ENCODE data around the gene LCTL.
A peak's percentile ranks its signal among the peaks of the same experiment; 100 is the strongest.
"Not testable (repeated sequence)": the region's sequence is repeated elsewhere in the genome, so short reads cannot be mapped to it uniquely, and the experiment has no call there.

Gene LCTL

DNA sequence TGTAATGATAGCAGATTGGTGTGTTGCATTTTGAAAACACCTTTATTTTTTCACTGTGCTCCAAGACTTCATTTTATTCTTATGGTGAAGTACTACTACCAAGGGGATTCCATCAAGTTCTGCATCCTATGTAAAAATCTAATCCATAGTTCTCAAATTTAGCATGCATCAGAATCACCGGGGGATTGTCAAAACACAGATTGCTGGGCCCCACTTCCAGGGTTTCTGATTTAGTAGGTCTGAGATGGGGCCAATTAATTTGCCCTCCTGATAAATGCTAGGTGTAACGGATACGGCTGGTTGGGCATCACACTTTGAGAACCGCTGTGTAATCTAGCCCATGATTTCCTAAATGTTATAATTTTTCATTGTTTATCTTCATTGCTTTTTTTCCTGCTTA is 60.0 kb downstream of the LCTL start:
- H3K4me2 ChIP-seq (ENCODE audit: low read length) = peak overlapping the region; percentile 72
- H3K4me3 ChIP-seq (ENCODE audit: low read depth, low read length) = peak overlapping the region; percentile 77
- no peak overlapping the region for H3K9ac ChIP-seq
- no peaks in the 10 kb centered on the region for H3K4me1 ChIP-seq
- H2AFZ ChIP-seq = peak overlapping the region; percentile 81
- TF ChIP-seq, protein P1, sequence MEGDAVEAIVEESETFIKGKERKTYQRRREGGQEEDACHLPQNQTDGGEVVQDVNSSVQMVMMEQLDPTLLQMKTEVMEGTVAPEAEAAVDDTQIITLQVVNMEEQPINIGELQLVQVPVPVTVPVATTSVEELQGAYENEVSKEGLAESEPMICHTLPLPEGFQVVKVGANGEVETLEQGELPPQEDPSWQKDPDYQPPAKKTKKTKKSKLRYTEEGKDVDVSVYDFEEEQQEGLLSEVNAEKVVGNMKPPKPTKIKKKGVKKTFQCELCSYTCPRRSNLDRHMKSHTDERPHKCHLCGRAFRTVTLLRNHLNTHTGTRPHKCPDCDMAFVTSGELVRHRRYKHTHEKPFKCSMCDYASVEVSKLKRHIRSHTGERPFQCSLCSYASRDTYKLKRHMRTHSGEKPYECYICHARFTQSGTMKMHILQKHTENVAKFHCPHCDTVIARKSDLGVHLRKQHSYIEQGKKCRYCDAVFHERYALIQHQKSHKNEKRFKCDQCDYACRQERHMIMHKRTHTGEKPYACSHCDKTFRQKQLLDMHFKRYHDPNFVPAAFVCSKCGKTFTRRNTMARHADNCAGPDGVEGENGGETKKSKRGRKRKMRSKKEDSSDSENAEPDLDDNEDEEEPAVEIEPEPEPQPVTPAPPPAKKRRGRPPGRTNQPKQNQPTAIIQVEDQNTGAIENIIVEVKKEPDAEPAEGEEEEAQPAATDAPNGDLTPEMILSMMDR (IDR thresholded peaks at IDR 0.05) = no peak
- no peaks in the 10 kb centered on the region for H3K36me3 ChIP-seq (ENCODE audit: control insufficient read depth, insufficient read depth, low read length)
- H3K27me3 ChIP-seq (ENCODE audit: control insufficient read depth, insufficient read depth, low read length) = no peaks in the 10 kb centered on the region
- H3K27ac ChIP-seq = no peak overlapping the region
- H3K79me2 ChIP-seq = peaks cover 5% of the 10 kb centered on the region
- no peaks in the 10 kb centered on the region for H3K9me3 ChIP-seq (ENCODE audit: control insufficient read depth, low read length)

DNA sequence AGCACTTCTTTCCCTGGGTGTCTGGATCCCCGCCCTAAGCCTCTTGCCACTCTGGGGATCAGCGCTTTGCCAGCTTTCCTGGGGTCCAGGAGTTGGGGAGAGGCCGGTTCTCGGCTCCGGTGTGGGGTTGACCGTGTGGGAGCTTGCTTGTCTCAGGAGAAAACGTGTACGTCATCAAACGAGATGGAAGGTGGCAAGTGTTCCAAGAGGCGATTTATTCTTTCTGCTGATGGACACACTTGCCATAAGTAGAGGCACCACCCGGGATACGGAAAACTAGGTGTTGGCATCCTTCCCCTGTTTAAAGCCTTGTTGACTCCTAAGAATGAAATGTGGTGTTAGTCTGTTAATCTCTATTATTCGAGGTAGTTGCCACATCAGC is 60.4 kb downstream of the LCTL start:
- H2AFZ ChIP-seq = peak overlapping the region; percentile 81
- no peaks in the 10 kb centered on the region for H3K36me3 ChIP-seq (ENCODE audit: control insufficient read depth, insufficient read depth, low read length)
- TF ChIP-seq, protein P1 (IDR thresholded peaks at IDR 0.05) = no peak
- H3K79me2 ChIP-seq = peaks cover 5% of the 10 kb centered on the region
- H3K9ac ChIP-seq = no peak overlapping the region
- peak overlapping the region; percentile 89 for H3K27ac ChIP-seq
- no peaks in the 10 kb centered on the region for H3K27me3 ChIP-seq (ENCODE audit: control insufficient read depth, insufficient read depth, low read length)
- H3K4me2 ChIP-seq (ENCODE audit: low read length) = peak overlapping the region; percentile 72
- no peaks in the 10 kb centered on the region for H3K4me1 ChIP-seq
- H3K4me3 ChIP-seq (ENCODE audit: low read depth, low read length) = peak overlapping the region; percentile 77
- H3K9me3 ChIP-seq (ENCODE audit: control insufficient read depth, low read length) = no peaks in the 10 kb centered on the region

DNA sequence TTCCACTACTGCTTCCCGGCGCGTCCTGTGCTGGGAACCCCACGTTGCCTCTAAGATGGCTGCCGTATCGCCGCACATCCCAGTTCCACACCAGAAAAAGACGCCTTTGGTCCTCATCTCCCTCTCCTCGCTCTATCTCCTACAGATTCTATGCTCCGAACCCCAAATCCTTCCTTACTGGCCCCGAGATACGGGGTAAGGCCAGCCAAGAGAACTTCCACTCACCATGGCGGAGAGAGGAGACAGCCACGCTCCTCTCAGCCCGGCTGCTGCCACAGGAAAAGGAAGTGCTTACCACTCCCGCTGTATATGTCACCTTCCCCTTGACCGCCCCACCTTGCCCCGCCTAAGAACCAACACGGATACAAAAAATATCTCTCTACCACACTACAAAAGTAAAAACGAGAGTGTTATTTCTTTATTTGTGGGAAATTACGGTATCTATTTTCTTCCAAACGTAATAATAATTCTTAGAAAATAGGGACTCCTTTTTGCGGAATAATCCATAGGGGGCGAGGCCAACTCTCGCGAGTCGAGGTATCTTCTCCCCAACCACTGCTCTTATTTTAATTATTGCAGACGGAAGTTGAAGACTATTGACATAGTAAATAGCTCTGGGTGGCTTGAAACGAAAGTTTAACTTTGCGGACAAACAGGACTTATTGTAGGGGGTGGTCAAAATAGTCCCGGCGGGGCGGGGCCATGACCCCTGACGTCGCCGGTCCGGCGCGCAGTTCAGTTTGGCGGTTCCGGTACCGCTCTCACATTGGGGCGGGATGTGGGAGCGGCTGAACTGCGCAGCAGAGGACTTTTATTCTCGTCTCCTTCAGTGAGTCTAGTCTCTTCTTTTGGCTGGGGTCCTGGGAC is 61.0 kb downstream of the LCTL start, which contains the start of the genes RPL4 and ZWILCH:
Gene RPL4 (minus strand): TSS at position 293 of the 867 bp plus-strand sequence. CDS start 65 bp downstream, at position 228.
Gene ZWILCH (plus strand): TSS at position 764 of the 867 bp plus-strand sequence. CDS start 13 bp downstream, at position 777.
- Histone ChIP-seq H3K36me3 (ENCODE audit: control insufficient read depth, insufficient read depth, low read length) (no peaks in the 10 kb centered on the region), H2AFZ (peak within 1 kb of the TSS; percentile 81), H3K27me3 (ENCODE audit: control insufficient read depth, insufficient read depth, low read length) (no peaks in the 10 kb centered on the region), H3K4me2 (ENCODE audit: low read length) (peak within 1 kb of the TSS; percentile 72), H3K27ac (peak within 1 kb of the TSS; percentile 89), H3K4me3 (ENCODE audit: low read depth, low read length) (peak within 1 kb of the TSS; percentile 77), H3K79me2 (peaks cover 5% of the 10 kb centered on the region), H3K9ac (peak within 1 kb of the TSS; percentile 35), H3K9me3 (ENCODE audit: control insufficient read depth, low read length) (no peaks in the 10 kb centered on the region), H3K4me1 (no peaks in the 10 kb centered on the region)
- TF ChIP-seq, protein P1 (IDR thresholded peaks at IDR 0.05) = no peak

DNA sequence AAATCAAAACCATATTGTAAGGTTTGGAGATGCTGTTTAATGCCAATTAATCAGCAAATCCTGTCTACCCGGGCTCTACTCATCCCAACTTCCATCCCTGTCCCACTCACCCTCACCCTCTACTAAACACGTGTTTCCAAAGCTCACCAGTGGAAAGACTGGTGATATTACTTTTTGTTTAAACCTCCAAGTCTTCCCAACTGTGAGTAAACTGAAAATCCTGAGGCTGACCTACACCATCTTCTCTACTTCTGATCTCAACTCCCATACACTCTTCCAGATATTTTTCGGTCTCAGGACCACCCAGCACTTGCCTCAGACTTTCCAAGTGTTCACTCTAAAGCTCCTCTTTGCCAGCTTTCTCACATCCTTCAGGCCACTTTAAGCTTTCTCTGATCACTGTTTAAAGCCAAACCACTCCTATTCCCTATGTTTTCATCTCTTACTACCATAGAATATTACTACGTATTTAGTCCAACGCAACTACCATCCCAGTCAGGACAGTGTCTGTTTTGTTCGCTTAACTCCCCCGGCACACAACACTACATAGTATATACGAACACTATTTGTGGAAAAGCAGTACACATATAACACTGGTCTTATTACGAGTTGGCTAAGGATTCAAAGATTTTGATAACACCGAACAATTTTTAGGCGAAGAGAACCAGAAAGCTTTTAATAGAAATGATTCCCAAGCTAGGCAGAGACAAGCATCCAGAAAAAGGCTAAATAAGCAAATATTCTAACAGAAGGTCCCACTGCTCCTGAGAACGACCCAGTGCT is 61.8 kb downstream of the LCTL start:
- H3K4me3 ChIP-seq (ENCODE audit: low read depth, low read length) = peak overlapping the region; percentile 77
- peak overlapping the region; percentile 89 for H3K27ac ChIP-seq
- H3K9me3 ChIP-seq (ENCODE audit: control insufficient read depth, low read length) = no peaks in the 10 kb centered on the region

DNA sequence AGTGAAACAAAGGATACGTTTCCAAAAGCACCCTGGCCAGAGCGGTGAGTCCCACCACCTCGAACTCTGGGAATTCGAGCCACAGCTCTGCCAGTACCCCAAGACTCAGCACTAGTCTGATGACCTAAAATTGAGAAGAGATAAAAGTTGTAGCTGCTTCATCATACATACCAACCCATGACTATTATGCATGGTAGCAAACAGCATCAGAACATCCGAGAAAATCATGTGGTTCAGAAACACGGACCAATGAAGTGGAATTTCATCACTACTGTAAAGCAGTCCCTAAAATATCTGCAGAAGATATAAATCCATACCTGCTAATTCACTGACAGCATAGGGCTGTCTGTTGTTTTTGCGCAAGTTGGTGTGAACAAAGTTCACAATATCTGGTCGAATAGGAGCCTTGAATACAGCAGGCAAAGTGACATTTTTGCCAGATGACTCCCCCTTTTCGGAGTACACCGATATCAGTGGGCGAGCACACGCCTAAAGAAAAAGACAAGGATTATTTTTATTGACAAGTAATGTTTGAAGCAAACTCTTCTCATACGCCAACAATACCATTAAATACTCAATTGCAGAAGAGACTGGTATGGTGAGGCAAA is 62.7 kb downstream of the LCTL start:
- not testable (repeated sequence) for H3K4me1 ChIP-seq; H2AFZ ChIP-seq; H3K79me2 ChIP-seq; H3K27me3 ChIP-seq (ENCODE audit: control insufficient read depth, insufficient read depth, low read length); H3K9ac ChIP-seq; H3K9me3 ChIP-seq (ENCODE audit: control insufficient read depth, low read length); H3K36me3 ChIP-seq (ENCODE audit: control insufficient read depth, insufficient read depth, low read length); H3K27ac ChIP-seq
- Histone ChIP-seq H3K4me3 (ENCODE audit: low read depth, low read length) (peak overlapping the region; percentile 77), H3K4me2 (ENCODE audit: low read length) (peak overlapping the region; percentile 72)

More for the DNA sequence above, 61.8 kb downstream of the LCTL start:
- Histone ChIP-seq H3K79me2 (peaks cover 5% of the 10 kb centered on the region), H3K4me2 (ENCODE audit: low read length) (peak overlapping the region; percentile 72), H3K4me1 (no peaks in the 10 kb centered on the region), H2AFZ (peak overlapping the region; percentile 81), H3K9ac (no peak overlapping the region), H3K36me3 (ENCODE audit: control insufficient read depth, insufficient read depth, low read length) (no peaks in the 10 kb centered on the region), H3K27me3 (ENCODE audit: control insufficient read depth, insufficient read depth, low read length) (no peaks in the 10 kb centered on the region)
- TF ChIP-seq, protein P1 (IDR thresholded peaks at IDR 0.05) = no peak
